ENCODE data around the gene PKHD1. TPM values are rescaled to one million over a fixed set of nuclear protein-coding genes. Genes with fewer than 3 reads are reported as not detected.
"Not testable (repeated sequence)": the region's sequence is repeated elsewhere in the genome, so short reads cannot be mapped to it uniquely, and the experiment has no call there.

PKHD1 gene
- total and polyA plus RNA-seq, 2 experiments from 2014 or later: 0.47 to 3.3 TPM

DNA sequence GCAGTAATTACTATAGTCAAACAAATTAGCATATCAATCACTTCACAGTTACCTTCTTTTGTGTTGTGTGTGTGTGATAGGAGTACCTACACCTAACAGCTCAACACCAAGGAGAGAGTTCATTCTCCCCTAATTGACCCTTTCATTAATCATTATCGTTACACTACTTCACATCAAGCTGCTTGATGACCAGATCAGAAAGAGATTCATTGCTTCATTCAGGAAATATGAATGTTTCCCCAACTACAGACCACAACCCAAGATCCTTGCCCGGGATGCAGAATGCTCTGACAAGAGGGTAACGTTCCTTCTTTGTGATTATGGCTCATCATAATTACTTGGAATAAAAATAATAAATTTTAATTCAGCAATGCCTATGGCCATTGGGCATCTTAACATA, 132.7 kb downstream of the PKHD1 start:
- TF ChIP-seq EZH2 (IDR thresholded peaks at IDR 0.05; ENCODE audit: borderline replicate concordance): no peak
- TF ChIP-seq, protein P1, sequence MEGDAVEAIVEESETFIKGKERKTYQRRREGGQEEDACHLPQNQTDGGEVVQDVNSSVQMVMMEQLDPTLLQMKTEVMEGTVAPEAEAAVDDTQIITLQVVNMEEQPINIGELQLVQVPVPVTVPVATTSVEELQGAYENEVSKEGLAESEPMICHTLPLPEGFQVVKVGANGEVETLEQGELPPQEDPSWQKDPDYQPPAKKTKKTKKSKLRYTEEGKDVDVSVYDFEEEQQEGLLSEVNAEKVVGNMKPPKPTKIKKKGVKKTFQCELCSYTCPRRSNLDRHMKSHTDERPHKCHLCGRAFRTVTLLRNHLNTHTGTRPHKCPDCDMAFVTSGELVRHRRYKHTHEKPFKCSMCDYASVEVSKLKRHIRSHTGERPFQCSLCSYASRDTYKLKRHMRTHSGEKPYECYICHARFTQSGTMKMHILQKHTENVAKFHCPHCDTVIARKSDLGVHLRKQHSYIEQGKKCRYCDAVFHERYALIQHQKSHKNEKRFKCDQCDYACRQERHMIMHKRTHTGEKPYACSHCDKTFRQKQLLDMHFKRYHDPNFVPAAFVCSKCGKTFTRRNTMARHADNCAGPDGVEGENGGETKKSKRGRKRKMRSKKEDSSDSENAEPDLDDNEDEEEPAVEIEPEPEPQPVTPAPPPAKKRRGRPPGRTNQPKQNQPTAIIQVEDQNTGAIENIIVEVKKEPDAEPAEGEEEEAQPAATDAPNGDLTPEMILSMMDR (IDR thresholded peaks at IDR 0.05; ENCODE audit: poor library complexity): no peak
- TF ChIP-seq EZH2phosphoT487 (IDR thresholded peaks at IDR 0.05; ENCODE audit: low read depth, severe bottlenecking, unreplicated experiment): no peak
- DNase-seq (ENCODE audit: low spot score): no peak
- Histone ChIP-seq H2AFZ (no peak overlapping the region), H3K79me2 (no peaks in the 10 kb centered on the region), H3K27ac (no peak overlapping the region), H3K27me3 (no peaks in the 10 kb centered on the region), H3K36me3 (replicated peaks; ENCODE audit: insufficient read depth, low read depth) (no peaks in the 10 kb centered on the region), H3K4me3 (no peak overlapping the region), H3K4me2 (no peak overlapping the region), H3K9me3 (ENCODE audit: low read depth) (no peaks in the 10 kb centered on the region), H4K20me1 (ENCODE audit: insufficient read depth, poor library complexity, severe bottlenecking) (no peaks in the 10 kb centered on the region), H3K4me1 (ENCODE audit: insufficient read depth) (no peaks in the 10 kb centered on the region), H3K9me2 (replicated peaks; ENCODE audit: insufficient read depth) (no peaks in the 10 kb centered on the region)
- 94% methylated on average over 3 of the region's 3 CpGs for WGBS (ENCODE audit: low lambda C conversion rate, missing lambda C conversion rate)

DNA sequence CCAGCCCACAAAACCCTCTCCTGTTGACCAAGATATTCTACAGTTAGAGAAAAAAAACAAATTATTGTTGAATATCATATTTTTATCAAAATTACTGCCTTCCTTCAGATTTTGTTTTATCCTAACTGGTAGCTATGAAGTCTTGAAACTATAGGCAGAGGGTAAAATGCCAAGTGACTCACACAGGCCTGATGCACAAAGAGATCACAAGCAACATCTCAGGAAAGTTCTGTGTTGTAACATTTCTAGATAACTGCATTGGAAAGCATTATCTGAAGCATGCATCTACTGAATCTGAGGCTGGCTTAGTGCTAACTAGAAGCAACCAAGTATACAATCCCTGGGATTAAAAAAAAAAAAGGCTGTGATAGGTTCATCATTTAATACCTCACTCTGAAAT, 134.2 kb downstream of the PKHD1 start:
- Histone ChIP-seq H3K4me2 (no peak overlapping the region), H3K36me3 (replicated peaks; ENCODE audit: insufficient read depth, low read depth) (no peaks in the 10 kb centered on the region), H2AFZ (no peak overlapping the region), H3K79me2 (no peaks in the 10 kb centered on the region), H3K9me3 (ENCODE audit: low read depth) (no peaks in the 10 kb centered on the region), H3K27ac (no peak overlapping the region), H4K20me1 (ENCODE audit: insufficient read depth, poor library complexity, severe bottlenecking) (no peaks in the 10 kb centered on the region), H3K27me3 (no peaks in the 10 kb centered on the region), H3K4me3 (no peak overlapping the region), H3K9me2 (replicated peaks; ENCODE audit: insufficient read depth) (no peaks in the 10 kb centered on the region), H3K4me1 (ENCODE audit: insufficient read depth) (no peaks in the 10 kb centered on the region)
- DNase-seq (ENCODE audit: low spot score): no peak
- TF ChIP-seq EZH2 (IDR thresholded peaks at IDR 0.05; ENCODE audit: borderline replicate concordance): no peak
- TF ChIP-seq, protein P1 (IDR thresholded peaks at IDR 0.05; ENCODE audit: poor library complexity): no peak

DNA sequence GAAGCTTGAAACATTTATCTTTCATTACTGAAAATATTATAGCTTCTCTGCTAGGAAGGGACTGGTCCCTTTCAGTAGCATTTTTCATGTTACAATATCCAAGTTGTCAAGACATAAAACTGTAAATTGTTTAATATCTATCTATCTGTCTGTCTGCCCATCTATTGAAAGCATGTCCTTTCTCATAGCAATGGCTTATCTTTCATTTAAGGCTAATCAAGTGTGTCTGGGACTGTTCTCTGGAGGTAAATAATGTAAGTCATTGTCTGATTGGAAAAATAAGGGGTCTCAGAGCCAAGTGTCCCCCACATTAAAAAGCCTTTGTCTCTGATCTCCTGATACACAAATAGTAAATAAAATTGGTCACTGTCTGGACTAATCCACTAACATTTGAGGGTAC, 135.5 kb downstream of the PKHD1 start:
- Histone ChIP-seq H4K20me1 (ENCODE audit: insufficient read depth, poor library complexity, severe bottlenecking) (no peaks in the 10 kb centered on the region), H3K27ac (no peak overlapping the region), H3K4me1 (ENCODE audit: insufficient read depth) (no peaks in the 10 kb centered on the region), H3K27me3 (no peaks in the 10 kb centered on the region), H3K36me3 (replicated peaks; ENCODE audit: insufficient read depth, low read depth) (no peaks in the 10 kb centered on the region), H3K4me2 (no peak overlapping the region), H3K4me3 (no peak overlapping the region), H2AFZ (no peak overlapping the region), H3K9me2 (replicated peaks; ENCODE audit: insufficient read depth) (no peaks in the 10 kb centered on the region), H3K79me2 (no peaks in the 10 kb centered on the region), H3K9me3 (ENCODE audit: low read depth) (no peaks in the 10 kb centered on the region)
- no peak for DNase-seq (ENCODE audit: low spot score)
- no peak for TF ChIP-seq EZH2 (IDR thresholded peaks at IDR 0.05; ENCODE audit: borderline replicate concordance)
- no peak for TF ChIP-seq EZH2phosphoT487 (IDR thresholded peaks at IDR 0.05; ENCODE audit: low read depth, severe bottlenecking, unreplicated experiment)

DNA sequence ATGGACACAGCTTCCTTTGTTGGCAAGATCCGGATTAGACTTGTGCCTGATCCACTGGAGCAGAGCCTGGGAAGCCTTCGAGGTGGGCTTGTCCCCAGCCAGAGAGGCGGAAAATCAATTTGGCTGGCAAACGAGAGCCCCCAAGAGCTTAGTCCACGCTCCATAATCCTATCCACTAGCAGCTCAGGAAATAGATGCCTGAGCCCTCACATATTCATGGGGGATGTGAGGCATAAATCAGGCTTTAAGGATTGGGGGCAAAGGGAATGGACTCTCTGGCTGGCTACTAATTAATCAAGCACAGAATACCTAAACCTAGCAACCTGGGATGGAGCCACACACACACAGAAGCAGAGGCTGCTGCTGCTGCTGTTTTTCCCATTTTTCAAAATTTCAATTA, 137.9 kb downstream of the PKHD1 start:
- DNase-seq (ENCODE audit: low spot score): no peak
- H3K4me1 ChIP-seq (ENCODE audit: insufficient read depth): no peaks in the 10 kb centered on the region

DNA sequence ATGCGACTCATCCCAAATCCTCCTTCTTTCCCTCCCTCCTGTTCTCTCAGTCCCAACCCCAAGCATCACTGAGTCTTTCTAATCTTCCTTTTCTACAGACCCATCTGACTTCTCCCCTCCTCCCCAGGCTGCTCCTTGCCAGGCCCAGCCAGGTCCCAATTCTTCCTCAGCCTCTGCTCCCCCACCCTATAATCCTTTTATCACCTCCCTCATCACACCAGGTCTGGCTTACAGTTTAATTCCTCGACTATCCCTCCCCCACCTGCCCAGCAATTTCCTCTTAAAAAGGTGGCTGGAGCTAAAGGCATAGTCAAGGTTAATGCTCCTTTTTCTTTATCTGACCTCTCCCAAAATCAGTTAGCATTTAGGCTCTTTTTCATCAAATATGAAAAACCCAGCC, 147.7 kb downstream of the PKHD1 start:
- 51% methylated on average over 2 of the region's 2 CpGs for WGBS (ENCODE audit: low lambda C conversion rate, missing lambda C conversion rate)

More for the DNA sequence above, 137.9 kb downstream of the PKHD1 start:
- TF ChIP-seq EZH2 (IDR thresholded peaks at IDR 0.05; ENCODE audit: borderline replicate concordance) (no peak), EZH2phosphoT487 (IDR thresholded peaks at IDR 0.05; ENCODE audit: low read depth, severe bottlenecking, unreplicated experiment) (no peak)
- no peak overlapping the region for H3K27ac ChIP-seq
- no peaks in the 10 kb centered on the region for H3K9me2 ChIP-seq (replicated peaks; ENCODE audit: insufficient read depth)
- no peaks in the 10 kb centered on the region for H3K79me2 ChIP-seq
- H3K9me3 ChIP-seq (ENCODE audit: low read depth): no peaks in the 10 kb centered on the region
- H3K4me2 ChIP-seq: no peak overlapping the region
- no peaks in the 10 kb centered on the region for H4K20me1 ChIP-seq (ENCODE audit: insufficient read depth, poor library complexity, severe bottlenecking)
- no peak overlapping the region for H3K4me3 ChIP-seq
- H3K36me3 ChIP-seq (replicated peaks; ENCODE audit: insufficient read depth, low read depth): no peaks in the 10 kb centered on the region
- 71% methylated on average over 5 of the region's 5 CpGs for WGBS (ENCODE audit: low lambda C conversion rate, missing lambda C conversion rate)
- no peaks in the 10 kb centered on the region for H3K27me3 ChIP-seq
- no peak overlapping the region for H2AFZ ChIP-seq

More for the DNA sequence above, 147.7 kb downstream of the PKHD1 start:
- peaks cover 17% of the 10 kb centered on the region for H3K4me1 ChIP-seq (ENCODE audit: insufficient read depth)
- not testable (repeated sequence) for H3K36me3 ChIP-seq (replicated peaks; ENCODE audit: insufficient read depth, low read depth); H4K20me1 ChIP-seq (ENCODE audit: insufficient read depth, poor library complexity, severe bottlenecking); H3K79me2 ChIP-seq; H2AFZ ChIP-seq; H3K4me3 ChIP-seq; H3K4me2 ChIP-seq; H3K9me2 ChIP-seq (replicated peaks; ENCODE audit: insufficient read depth); H3K9me3 ChIP-seq (ENCODE audit: low read depth); H3K27me3 ChIP-seq; H3K27ac ChIP-seq; DNase-seq (ENCODE audit: low spot score)

All from hepatocyte (in vitro differentiated cells).